Mammary epithelial cell (primary cell): Measurements from ENCODE around the gene TYW1.

Experiments used
- CTCF ChIP-seq, 2 donors: IDR thresholded peaks in 1 of 2; conservative IDR thresholded peaks in 1 of 2; 2 replicates each; pipeline ENCODE4 v1.5.1; 2011 to 2012; ENCODE audit warnings: inconsistent platforms in 2 of 2, low read length in 2 of 2, mild to moderate bottlenecking in 2 of 2, control low read depth in 1 of 2, low read depth in 1 of 2; ENCODE audit not compliant: insufficient read depth in 1 of 2; ENCODE audit errors: extremely low read depth in 1 of 2
- EZH2 ChIP-seq: IDR thresholded peaks from 2 replicates; pipeline ENCODE4 v1.6.1; 2012; ENCODE audit warnings: low read length, inconsistent platforms, borderline replicate concordance

GRCh38 chr7:66967029-66967428 lies 29.6 kb upstream of the TYW1 start:
- TF ChIP-seq CTCF (conservative IDR thresholded peaks at IDR 0.05 in 1 of 2, IDR thresholded peaks at IDR 0.05 in 1 of 2; ENCODE audit: extremely low read depth in 1 of 2, insufficient read depth in 1 of 2, low read depth in 1 of 2, low read length in 2 of 2) = no peak
- TF ChIP-seq EZH2 = no peak
